Activated T-helper 1 cell treated with Interleukin-2 at 50 U/mL for 16 hours (primary cell): ENCODE results near the gene PPP1R18.

ENCODE experiments used
- DNase-seq: peaks from one replicate; pipeline ENCODE4 v3.0.0-alpha.2; 2020; ENCODE audit warnings: low read depth

The PPP1R18 gene

GRCh38 chr6:30689022-30689865 lies 2.8 kb upstream of the PPP1R18 start:
- DNase-seq: no peak

DNA sequence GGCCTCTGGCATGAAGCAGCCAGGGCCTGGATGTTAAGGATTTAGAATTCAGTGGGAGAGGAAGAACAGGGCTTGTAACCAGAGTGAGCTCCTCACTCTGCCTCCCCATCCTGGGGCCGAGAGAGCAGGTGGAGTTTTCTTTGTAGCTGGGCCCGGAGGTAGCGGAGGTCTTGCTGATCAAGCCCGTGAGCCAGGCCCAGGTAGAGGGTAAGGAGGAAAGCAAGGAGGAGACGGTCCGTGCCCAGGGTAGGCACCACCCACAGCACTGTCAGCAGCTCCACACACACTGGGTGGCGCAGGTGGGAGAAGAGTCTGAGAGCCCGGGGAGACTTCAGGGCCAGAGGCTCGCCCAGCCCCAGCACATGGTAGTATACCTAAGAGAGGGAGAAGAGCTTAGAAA lies 2.1 kb upstream of the PPP1R18 start:
- no peak for DNase-seq

DNA sequence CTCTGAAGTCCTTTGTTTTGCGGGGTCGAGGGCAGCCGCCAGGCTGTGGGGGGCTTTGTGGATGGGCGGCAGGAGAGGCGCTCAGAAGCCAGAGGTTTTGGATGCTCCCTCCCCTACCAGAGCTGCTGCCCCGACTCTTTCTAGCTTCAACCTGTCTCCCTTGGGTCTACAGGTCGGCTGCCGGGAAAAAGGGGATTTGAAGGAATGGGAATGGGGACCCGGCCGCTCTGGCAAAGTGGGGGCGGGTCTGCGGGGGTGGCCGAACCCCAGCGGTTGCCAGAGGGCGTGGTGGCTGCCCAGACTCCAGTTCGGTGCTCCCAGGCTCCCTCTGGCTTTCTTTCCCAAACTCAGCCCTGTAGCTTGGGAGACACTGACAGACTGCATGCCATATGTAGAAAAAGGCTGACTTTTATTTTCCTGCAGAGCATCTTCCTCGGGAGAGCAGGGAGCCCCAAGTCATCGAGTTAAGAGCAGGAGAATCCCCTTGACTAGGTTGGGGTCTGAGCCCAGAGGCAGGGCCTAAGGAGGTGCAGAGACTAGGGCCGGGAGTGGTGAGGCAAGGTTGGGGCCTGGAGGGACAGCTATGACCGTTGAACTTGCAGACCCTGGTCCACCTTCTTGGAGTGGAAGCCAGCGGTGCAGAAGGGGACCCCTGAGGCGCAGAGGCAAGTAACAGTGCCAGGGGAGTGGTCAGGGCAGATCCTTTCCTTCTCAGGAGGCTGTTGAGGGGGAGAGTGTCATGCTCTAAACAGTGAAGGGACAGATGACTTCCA lies 1.4 kb upstream of the PPP1R18 start:
- no peak for DNase-seq

- DNase-seq: peak; percentile 59
Measured at GRCh38 chr6:30686908-30687658, 638 bp upstream of the PPP1R18 start.

- no peak for DNase-seq
Measured at GRCh38 chr6:30685157-30686008, 1.1 kb downstream of the PPP1R18 start.

DNA sequence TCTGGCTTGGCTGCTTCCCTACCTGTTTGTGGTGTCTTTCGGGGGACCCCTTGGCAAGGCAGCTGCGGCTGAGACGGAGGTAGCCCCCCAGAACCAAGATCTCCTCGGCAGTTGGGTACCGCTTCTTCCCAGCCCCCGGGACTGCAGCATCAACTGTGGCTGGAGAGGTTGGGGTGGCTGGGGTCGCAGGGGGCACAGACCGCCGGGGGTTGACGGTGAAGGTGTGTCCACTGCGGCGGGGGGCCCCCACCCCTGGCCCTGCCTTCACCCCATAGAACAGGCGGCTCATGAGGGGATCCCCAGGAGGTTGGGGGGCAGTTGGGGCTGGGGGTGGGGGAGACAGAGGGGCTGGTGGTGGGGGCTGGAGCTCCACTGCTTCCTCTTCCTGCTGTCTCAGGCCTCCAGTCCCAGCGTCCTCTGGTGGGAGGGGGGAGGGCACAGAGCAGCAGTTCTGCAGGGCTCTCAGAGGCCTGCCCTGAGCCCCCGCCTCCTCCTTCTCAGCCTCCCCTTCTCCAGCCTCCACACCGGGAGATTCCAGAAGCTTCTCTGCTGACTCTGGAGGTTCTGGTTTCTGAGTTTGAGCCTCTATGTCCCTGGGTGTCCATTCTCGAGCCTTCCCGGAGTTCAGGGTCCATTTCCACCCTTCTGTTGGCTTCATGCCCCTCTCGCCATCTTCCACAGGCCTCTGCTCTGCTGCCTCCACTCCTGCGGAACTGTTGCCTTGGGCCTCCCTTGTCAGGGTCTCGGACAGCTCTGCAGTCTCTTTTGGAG lies 1.9 kb downstream of the PPP1R18 start:
- peak; percentile 34 for DNase-seq

DNA sequence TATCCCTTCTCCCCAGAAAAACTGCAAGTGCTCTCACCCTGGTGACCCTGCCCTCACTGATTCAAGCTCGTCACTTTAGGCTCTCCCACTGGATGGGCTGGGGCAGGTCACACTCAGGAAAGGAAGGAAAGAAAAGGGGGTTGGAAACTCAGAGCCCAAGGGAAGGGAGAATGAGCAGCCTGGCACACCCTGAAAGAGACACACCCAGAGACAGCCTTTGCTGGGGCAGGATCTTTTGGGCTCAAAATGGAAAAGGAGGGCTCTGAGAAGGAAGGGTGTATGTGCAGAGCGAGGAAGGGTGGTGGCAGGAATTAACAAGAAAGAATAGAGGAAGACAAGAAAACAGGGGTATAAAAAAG lies 2.5 kb downstream of the PPP1R18 start:
- DNase-seq: no peak

- no peak for DNase-seq
Measured at GRCh38 chr6:30683183-30683979, 3.1 kb downstream of the PPP1R18 start.

DNA sequence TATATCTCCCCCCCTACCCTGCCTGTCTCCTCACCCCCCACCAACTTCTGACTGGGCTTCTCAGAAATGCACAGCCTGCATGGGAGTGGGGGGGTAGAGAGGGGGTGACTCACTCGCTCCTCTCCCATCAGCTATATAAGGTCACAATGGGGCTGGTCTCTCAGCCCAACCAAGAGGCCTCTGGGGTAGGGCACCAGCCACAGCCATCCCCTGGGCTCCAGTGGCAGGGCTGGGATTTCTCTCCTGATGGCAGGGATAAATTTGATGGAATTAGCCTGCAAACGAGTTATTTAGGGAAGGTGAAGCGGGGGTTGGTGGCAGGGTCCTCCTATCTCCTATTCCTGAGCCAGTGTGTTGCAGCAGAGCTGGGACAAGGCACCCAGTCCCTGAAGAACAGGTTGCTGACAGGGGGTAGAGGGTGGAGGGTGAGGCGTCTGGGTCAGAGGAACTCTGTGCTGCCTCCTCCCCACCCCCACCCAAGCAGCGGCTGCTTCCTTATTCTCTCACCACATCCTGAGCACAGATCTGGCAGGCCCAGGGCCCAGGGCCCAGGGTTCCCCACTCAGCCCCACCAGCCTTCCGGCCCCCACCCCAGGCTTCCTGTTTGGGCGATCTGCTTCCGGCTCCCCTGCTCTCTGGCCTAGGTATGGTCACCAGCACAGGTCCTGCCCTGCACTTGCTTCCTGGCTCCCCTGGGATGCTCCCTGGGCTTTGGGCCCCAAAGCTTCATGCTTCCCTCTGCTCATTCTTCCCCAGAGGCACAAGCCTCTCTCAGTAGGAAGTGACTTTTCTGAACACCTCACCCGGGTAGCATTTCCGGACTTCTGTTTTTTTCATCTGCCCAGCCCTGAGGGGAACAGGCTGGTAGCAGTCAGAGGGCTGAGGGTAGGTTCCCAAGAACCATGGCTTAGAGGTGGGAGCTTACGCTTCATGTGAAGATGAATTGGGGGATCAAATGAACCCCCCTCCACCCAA lies 4.0 kb downstream of the PPP1R18 start:
- peak; percentile 89 for DNase-seq

DNA sequence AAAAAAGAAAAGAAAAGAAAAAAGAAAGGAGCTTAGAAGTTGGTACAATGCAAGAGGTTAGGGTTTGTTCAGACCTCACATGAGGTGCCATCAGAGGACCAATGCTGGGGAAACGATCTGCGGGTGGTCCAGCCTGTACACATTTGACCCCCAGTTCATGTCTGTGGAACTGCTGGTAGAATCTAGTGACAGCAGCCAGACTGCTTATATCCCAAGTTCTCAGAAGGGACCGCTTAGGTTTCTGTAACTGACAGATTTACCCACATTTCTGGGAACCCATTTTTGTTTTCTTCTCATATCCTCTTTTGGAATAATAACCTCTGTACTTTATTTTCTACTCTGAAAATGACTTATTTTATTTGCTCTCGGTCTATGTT lies 4.7 kb downstream of the PPP1R18 start:
- DNase-seq: no peak

GRCh38 chr6:30679765-30680535 lies 6.5 kb downstream of the PPP1R18 start:
- DNase-seq: no peak

DNA sequence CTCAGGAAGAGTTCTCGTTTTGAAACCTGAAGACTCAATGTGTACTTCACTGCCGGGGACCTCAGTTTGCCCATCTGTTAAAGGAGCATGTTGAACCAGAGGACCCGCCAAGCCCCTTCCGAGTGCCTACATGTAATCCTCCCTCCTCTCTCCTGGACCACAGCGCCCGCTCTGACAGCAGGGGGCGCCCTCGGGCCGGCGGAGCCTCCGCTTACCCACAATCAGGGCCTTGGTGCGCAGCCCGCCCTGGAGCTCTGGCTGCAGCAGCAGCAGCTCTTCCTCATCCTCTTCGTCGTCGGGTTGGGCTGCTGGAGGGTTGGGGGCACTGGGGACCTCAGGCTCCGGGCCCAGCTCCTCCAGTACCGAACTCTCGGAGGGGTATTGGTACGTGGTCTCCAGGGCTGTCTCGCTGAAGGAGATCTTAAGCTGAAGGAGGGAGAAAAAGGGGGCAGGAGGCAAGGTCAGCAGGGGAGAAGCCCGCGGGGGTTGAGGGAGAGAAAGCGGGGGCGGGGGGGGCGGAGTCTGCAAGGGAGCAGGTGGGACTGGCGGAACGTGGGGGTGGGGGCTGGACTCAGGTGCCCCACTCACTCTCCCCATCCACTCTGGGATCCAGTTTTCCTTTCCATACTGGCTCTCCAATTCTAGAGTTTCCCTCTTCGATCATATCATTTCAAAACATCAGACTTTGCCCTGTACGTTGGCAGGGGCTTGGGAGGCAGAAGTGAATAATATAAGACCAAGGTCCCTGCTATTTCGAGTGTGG lies 7.3 kb downstream of the PPP1R18 start:
- DNase-seq: peak; percentile 88

DNA sequence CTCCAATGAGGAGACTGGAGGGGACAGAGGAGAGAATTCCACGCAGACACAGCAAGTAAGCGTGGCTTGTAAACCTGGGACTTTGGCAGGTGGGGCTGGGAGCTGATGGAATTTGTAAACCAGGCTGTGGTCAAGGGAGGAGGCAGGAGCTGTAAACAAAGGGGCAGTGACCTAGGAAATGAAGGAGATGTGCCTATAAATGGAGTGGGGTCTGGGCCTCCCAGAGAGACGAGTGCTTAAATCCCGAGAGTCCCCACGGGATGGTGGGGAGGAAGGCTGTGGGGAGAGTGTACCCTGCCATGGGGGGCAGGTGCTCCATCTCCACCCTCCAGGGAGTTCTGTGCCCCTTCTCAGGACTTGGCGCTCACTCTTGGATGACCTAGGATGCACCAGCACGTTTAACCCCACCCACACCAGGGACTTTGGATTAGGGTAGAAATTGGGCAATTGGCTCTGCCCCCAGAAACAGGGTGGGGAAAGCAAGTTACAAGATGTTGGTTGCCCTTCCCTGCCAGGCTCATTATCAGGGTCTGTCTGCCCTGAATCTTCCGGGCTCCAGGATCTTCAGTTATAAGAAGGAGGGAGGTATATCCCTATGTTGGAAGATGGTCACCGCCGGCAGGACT lies 9.7 kb downstream of the PPP1R18 start:
- no peak for DNase-seq

- peak; percentile 81 for DNase-seq
Measured at GRCh38 chr6:30672445-30673253, 13.8 kb downstream of the PPP1R18 start, which contains the start of gene DHX16. Gene DHX16 (minus strand): TSS chr6:30673006. CDS start chr6:30672841, 165 bp downstream.

- no peak for DNase-seq
Measured at GRCh38 chr6:30670760-30671527, 15.5 kb downstream of the PPP1R18 start.
